OCI-LY3 (cell line): ENCODE measurements around the gene MAP3K10.

Experiments
- H2AFZ ChIP-seq: fragments of 200-600, 300-600 bp; shearing (Covaris generic); 2 replicates; pipeline ENCODE4 v1.6.0; 2014; ENCODE audit warnings: antibody characterized with exemption, low read depth, low read length
- H3K27ac ChIP-seq: fragments of 200-600, 300-600 bp; sonication (generic); 2 replicates; pipeline ENCODE4 v1.5.1; 2014; ENCODE audit warnings: mild to moderate bottlenecking, low read length, moderate library complexity, mixed read lengths
- H3K27me3 ChIP-seq: fragments of 200-600, 300-600 bp; sonication (generic); 2 replicates; pipeline ENCODE4 v1.6.1; 2014; ENCODE audit warnings: low read depth, low read length, mixed read lengths
- H3K36me3 ChIP-seq: fragments of 200-600, 300-600 bp; sonication (generic); replicated peaks from 2 replicates; pipeline ENCODE3; 2014; ENCODE audit warnings: low read depth, low read length, mixed read lengths
- H3K4me1 ChIP-seq: fragments of 300-600, 200-600 bp; sonication (generic); 2 replicates; pipeline ENCODE4 v1.6.1; 2014; ENCODE audit warnings: low read length, mixed read lengths
- H3K4me2 ChIP-seq: fragments of 200-600, 300-600 bp; sonication (generic); 2 replicates; pipeline ENCODE4 v1.6.1; 2014; ENCODE audit warnings: low read length, mixed read lengths
- H3K4me3 ChIP-seq: fragments of 300-600, 200-600 bp; sonication (generic); 2 replicates; pipeline ENCODE4 v1.5.1; 2014; ENCODE audit warnings: antibody characterized with exemption, mild to moderate bottlenecking, low read length, moderate library complexity
- H3K79me2 ChIP-seq: fragments of 300-600, 200-600 bp; shearing (Covaris generic); 2 replicates; pipeline ENCODE4 v1.6.1; 2014; ENCODE audit warnings: mild to moderate bottlenecking, low read length, mixed read lengths
- H3K9ac ChIP-seq: fragments of 300-600, 200-600 bp; shearing (Covaris generic); 2 replicates; pipeline ENCODE4 v1.6.0; 2014; ENCODE audit warnings: mild to moderate bottlenecking, low read length, moderate library complexity
- H3K9me3 ChIP-seq: fragments of 200-600, 300-600 bp; shearing (Covaris generic); 2 replicates; pipeline ENCODE4 v1.6.1; 2014; ENCODE audit warnings: low read length, mixed read lengths; ENCODE audit not compliant: insufficient read depth
- H4K20me1 ChIP-seq: fragments of 200-600, 300-600 bp; sonication (generic); 2 replicates; pipeline ENCODE4 v1.6.1; 2016; ENCODE audit warnings: low read length, mixed read lengths; ENCODE audit not compliant: insufficient read depth
- EZH2phosphoT487 ChIP-seq: fragments of 200-600 bp; shearing (Covaris generic); IDR thresholded peaks from 2 replicates; pipeline ENCODE4 v1.6.1; 2018; ENCODE audit warnings: antibody characterized with exemption, mixed run types, low read depth
- TF ChIP-seq, protein P1 (sequence below): fragments of 200-600, 300-600 bp; sonication (generic); IDR thresholded peaks from 2 replicates; pipeline ENCODE4 v1.5.1; 2014; ENCODE audit warnings: antibody characterized with exemption, low read length, low read depth

The MAP3K10 gene

DNA sequence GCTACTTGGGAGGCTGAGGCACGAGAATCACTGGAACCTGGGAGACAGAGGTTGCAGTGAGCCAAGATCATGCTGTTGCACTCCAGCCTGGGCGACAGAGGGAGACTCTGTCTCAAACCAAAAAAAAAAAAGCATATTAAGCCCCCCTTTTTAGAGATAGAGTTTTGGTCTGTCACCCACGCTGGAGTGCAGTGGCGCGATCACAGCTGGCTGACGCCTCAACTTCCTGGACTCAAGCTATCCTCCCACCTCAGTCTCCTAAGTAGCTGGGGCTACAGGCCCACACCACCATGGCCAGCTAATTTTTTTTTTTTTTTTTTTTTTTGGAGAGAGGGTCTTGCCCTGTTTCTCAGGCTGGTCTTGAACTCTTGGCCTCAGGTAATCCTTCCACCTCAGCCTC is 34.2 kb upstream of the MAP3K10 start:
- Histone ChIP-seq H3K79me2 (no peaks in the 10 kb centered on the region), H3K4me1 (no peaks in the 10 kb centered on the region)

DNA sequence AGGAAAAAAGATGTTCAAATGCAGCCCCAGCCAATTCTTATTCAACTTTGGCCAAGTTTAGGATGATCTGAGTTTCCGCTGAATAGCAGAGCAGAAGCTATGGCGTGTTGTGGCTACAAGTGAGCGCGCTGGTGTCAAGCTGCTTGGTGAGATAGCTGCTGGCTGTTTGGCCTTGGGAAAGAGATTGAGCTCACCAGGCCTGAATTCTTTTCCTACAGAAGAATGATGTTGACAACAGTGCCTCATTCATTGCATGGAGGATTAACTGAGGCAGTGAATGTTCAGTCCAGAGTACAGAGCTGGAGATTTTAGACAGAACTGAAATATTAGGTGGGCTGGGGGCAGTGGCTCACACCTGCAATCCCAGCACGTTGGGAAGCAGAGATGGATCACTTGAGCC is 31.5 kb upstream of the MAP3K10 start:
- no peaks in the 10 kb centered on the region for H3K36me3 ChIP-seq
- no peaks in the 10 kb centered on the region for H3K79me2 ChIP-seq
- H3K4me3 ChIP-seq: no peak overlapping the region
- H3K27me3 ChIP-seq: no peaks in the 10 kb centered on the region
- H3K27ac ChIP-seq: no peak overlapping the region
- no peak overlapping the region for H3K9ac ChIP-seq
- no peaks in the 10 kb centered on the region for H4K20me1 ChIP-seq
- TF ChIP-seq, protein P1, sequence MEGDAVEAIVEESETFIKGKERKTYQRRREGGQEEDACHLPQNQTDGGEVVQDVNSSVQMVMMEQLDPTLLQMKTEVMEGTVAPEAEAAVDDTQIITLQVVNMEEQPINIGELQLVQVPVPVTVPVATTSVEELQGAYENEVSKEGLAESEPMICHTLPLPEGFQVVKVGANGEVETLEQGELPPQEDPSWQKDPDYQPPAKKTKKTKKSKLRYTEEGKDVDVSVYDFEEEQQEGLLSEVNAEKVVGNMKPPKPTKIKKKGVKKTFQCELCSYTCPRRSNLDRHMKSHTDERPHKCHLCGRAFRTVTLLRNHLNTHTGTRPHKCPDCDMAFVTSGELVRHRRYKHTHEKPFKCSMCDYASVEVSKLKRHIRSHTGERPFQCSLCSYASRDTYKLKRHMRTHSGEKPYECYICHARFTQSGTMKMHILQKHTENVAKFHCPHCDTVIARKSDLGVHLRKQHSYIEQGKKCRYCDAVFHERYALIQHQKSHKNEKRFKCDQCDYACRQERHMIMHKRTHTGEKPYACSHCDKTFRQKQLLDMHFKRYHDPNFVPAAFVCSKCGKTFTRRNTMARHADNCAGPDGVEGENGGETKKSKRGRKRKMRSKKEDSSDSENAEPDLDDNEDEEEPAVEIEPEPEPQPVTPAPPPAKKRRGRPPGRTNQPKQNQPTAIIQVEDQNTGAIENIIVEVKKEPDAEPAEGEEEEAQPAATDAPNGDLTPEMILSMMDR: no peak
- no peak for TF ChIP-seq EZH2phosphoT487
- peaks cover 12% of the 10 kb centered on the region for H3K4me1 ChIP-seq
- no peaks in the 10 kb centered on the region for H3K9me3 ChIP-seq
- no peak overlapping the region for H2AFZ ChIP-seq
- no peak overlapping the region for H3K4me2 ChIP-seq

More for the DNA sequence above, 34.2 kb upstream of the MAP3K10 start:
- Histone ChIP-seq H3K36me3 (no peaks in the 10 kb centered on the region), H3K9me3 (no peaks in the 10 kb centered on the region), H3K27me3 (no peaks in the 10 kb centered on the region), H3K27ac (no peak overlapping the region), H3K4me3 (no peak overlapping the region), H3K9ac (no peak overlapping the region), H4K20me1 (no peaks in the 10 kb centered on the region), H3K4me2 (no peak overlapping the region), H2AFZ (no peak overlapping the region)
- TF ChIP-seq EZH2phosphoT487: no peak
- TF ChIP-seq, protein P1: no peak

DNA sequence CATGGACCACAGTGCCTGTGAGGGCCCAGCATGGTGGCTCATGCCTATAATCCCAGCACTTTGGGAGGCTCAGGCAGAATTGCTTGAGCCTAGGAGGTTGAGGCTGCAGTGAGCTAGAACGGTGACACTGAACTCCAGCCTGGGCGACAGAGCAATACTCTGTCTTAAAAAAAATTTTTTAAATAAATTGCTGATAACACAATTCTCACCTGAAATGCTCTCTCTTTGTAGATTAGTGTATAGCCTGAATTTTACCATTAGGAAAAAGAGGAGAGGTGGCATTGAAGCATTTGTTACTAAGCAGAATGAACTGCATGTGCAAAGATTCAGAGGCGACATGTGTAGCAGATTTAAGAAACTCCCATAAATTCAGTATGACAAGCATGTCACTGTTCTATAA is 29.1 kb upstream of the MAP3K10 start:
- Histone ChIP-seq H3K4me3 (no peak overlapping the region), H4K20me1 (no peaks in the 10 kb centered on the region), H3K79me2 (no peaks in the 10 kb centered on the region), H3K9me3 (no peaks in the 10 kb centered on the region), H3K27ac (no peak overlapping the region), H3K27me3 (no peaks in the 10 kb centered on the region), H3K4me1 (peaks cover 16% of the 10 kb centered on the region), H3K4me2 (no peak overlapping the region), H3K9ac (no peak overlapping the region), H2AFZ (no peak overlapping the region), H3K36me3 (no peaks in the 10 kb centered on the region)
- TF ChIP-seq, protein P1: no peak
- TF ChIP-seq EZH2phosphoT487: no peak

DNA sequence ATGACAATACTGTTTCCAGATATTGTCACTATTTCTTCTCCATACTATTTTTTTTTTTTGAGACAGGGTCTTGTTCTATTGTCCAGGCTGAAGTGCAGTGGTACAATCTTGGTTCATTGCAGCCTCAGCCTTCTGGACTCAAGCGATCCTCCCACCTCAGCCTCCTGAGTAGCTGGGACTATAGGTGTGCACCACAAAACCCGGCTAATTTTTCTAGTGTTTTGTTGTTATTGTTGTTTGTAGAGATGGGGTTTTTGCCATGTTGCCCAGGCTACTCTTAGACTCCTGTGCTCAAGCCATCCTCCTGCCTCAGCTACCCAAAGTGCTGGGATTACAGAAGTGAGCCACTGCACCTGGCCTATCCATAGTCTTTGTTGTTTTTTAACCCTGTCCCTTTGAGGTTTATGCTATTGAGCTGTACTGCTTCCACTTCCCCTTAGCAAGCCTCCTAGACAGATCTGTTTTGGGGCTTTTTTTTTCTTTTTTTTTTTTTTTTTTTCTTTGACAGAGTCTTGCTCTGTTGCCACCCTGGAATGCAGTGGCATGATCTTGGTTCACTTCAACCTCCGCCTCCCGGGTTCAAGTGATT is 27.6 kb upstream of the MAP3K10 start:
- peaks cover 16% of the 10 kb centered on the region for H3K4me1 ChIP-seq
- peak overlapping the region; percentile 56 for H3K4me2 ChIP-seq
- no peaks in the 10 kb centered on the region for H3K79me2 ChIP-seq
- H3K27ac ChIP-seq: peak overlapping the region; percentile 42
- no peak overlapping the region for H3K4me3 ChIP-seq
- TF ChIP-seq, protein P1: no peak
- TF ChIP-seq EZH2phosphoT487: no peak
- no peaks in the 10 kb centered on the region for H3K9me3 ChIP-seq
- no peak overlapping the region for H3K9ac ChIP-seq
- H3K36me3 ChIP-seq: no peaks in the 10 kb centered on the region
- no peak overlapping the region for H2AFZ ChIP-seq
- H3K27me3 ChIP-seq: no peaks in the 10 kb centered on the region
- H4K20me1 ChIP-seq: no peaks in the 10 kb centered on the region
